ENCODE results near the gene RFLNA. TPM values are rescaled to one million over a fixed set of nuclear protein-coding genes. Genes with fewer than 3 reads are reported as not detected.

Gene RFLNA
- total RNA-seq, 6 donors from 2014 or later, result 0.30 to 0.67 (median 0.66) TPM; not detected in 3

GRCh38 chr12:124292385-124292784, 2.5 kb upstream of the RFLNA start:
- H3K9me3 ChIP-seq, result no peaks in the 10 kb centered on the region
- H3K27me3 ChIP-seq, result peaks cover 0 to 18% (median 6%) of the 10 kb centered on the region in 4 donors
- TF ChIP-seq POLR2A (IDR thresholded peaks at IDR 0.05) (no peak), CTCF (IDR thresholded peaks at IDR 0.05) (no peak), POLR2AphosphoS5 (IDR thresholded peaks at IDR 0.05) (no peak), EP300 (IDR thresholded peaks at IDR 0.05) (no peak)
- DNase-seq (no peak), ATAC-seq (ENCODE audit: low FRiP score in 2 of 2) (no peak)
- H3K36me3 ChIP-seq, result no peaks in the 10 kb centered on the region
- no peak overlapping the region for H3K4me3 ChIP-seq
- no peak overlapping the region for H3K27ac ChIP-seq
- 89 to 92% methylated on average over 6 of the region's 6 CpGs for WGBS, 2 donors
- H3K4me1 ChIP-seq, result peaks cover 24 to 32% (median 26%) of the 10 kb centered on the region in 4 donors

- WGBS, 2 donors, result 89 to 91% methylated on average over 12 of the region's 12 CpGs
These were observed 1.4 kb upstream of the RFLNA start for GRCh38 chr12:124293286-124294003.

GRCh38 chr12:124295431-124296058, 652 bp downstream of the RFLNA start:
- H3K27ac ChIP-seq, result no peak overlapping the region
- no peaks in the 10 kb centered on the region for H3K36me3 ChIP-seq
- DNase-seq (no peak), ATAC-seq (ENCODE audit: low FRiP score in 2 of 2) (no peak)
- no peaks in the 10 kb centered on the region for H3K9me3 ChIP-seq
- WGBS, 2 donors, result 9 to 13% methylated on average over 8 to 13 of the region's 42 CpGs
- no peak for TF ChIP-seq CTCF (IDR thresholded peaks at IDR 0.05)
- no peak for TF ChIP-seq EP300 (IDR thresholded peaks at IDR 0.05)
- TF ChIP-seq POLR2A (IDR thresholded peaks at IDR 0.05), result no peak
- TF ChIP-seq POLR2AphosphoS5 (IDR thresholded peaks at IDR 0.05), result no peak
- peaks cover 0 to 18% (median 6%) of the 10 kb centered on the region in 4 donors for H3K27me3 ChIP-seq
- peaks cover 15 to 20% (median 17%) of the 10 kb centered on the region in 4 donors for H3K4me1 ChIP-seq
- peak overlapping the region in 3 of 4 donors; percentile 28 to 46 (median 43) for H3K4me3 ChIP-seq

More at GRCh38 chr12:124293286-124294003, 1.4 kb upstream of the RFLNA start:
- Histone ChIP-seq H3K9me3 (no peaks in the 10 kb centered on the region), H3K4me3 (no peak overlapping the region), H3K27ac (no peak overlapping the region), H3K27me3 (peaks cover 0 to 18% (median 6%) of the 10 kb centered on the region in 4 donors), H3K4me1 (peaks cover 24 to 32% (median 26%) of the 10 kb centered on the region in 4 donors), H3K36me3 (no peaks in the 10 kb centered on the region)
- ATAC-seq (ENCODE audit: low FRiP score in 2 of 2) (no peak), DNase-seq (no peak)
- TF ChIP-seq EP300 (IDR thresholded peaks at IDR 0.05) (no peak), POLR2AphosphoS5 (IDR thresholded peaks at IDR 0.05) (no peak), CTCF (IDR thresholded peaks at IDR 0.05) (no peak), POLR2A (IDR thresholded peaks at IDR 0.05) (no peak)

- 22 to 26% methylated on average over 15 to 21 of the region's 21 CpGs for WGBS, 2 donors
- no peaks in the 10 kb centered on the region for H3K36me3 ChIP-seq
- peaks cover 0 to 18% (median 6%) of the 10 kb centered on the region in 4 donors for H3K27me3 ChIP-seq
- no peak overlapping the region for H3K4me3 ChIP-seq
- no peaks in the 10 kb centered on the region for H3K9me3 ChIP-seq
- no peak for TF ChIP-seq CTCF (IDR thresholded peaks at IDR 0.05)
- no peak for TF ChIP-seq POLR2AphosphoS5 (IDR thresholded peaks at IDR 0.05)
- TF ChIP-seq POLR2A (IDR thresholded peaks at IDR 0.05), result no peak
- no peak for TF ChIP-seq EP300 (IDR thresholded peaks at IDR 0.05)
- ATAC-seq (ENCODE audit: low FRiP score in 2 of 2), result peak in 1 of 2 donors; percentile 19
- no peak overlapping the region for H3K27ac ChIP-seq
- DNase-seq, result no peak
- H3K4me1 ChIP-seq, result peaks cover 15 to 20% (median 17%) of the 10 kb centered on the region in 4 donors
These were observed 1.5 kb downstream of the RFLNA start for GRCh38 chr12:124296295-124296915.
